HG02870 (cell line): ENCODE data around the gene FAM118A.
"Not testable (repeated sequence)": the region's sequence is repeated elsewhere in the genome, so short reads cannot be mapped to it uniquely, and the experiment has no call there.

ENCODE experiments used
- ATAC-seq: cut with Tn5 transposase; IDR thresholded peaks from one replicate; pipeline ENCODE4 v1.9.1; 2021; ENCODE audit warnings: mild to moderate bottlenecking, moderate library complexity; ENCODE audit not compliant: unreplicated experiment

FAM118A gene

GRCh38 chr22:45308957-45309421, 745 bp upstream of the FAM118A start:
- no peak for ATAC-seq

- ATAC-seq: no peak
Observed at GRCh38 chr22:45310331-45310976, 720 bp downstream of the FAM118A start.

GRCh38 chr22:45310977-45311531, 1.3 kb downstream of the FAM118A start:
- ATAC-seq: no peak

- ATAC-seq: no peak
Observed at GRCh38 chr22:45312415-45312814, 2.7 kb downstream of the FAM118A start.

- ATAC-seq: no peak
Observed at GRCh38 chr22:45312856-45313255, 3.1 kb downstream of the FAM118A start.

- ATAC-seq: no peak
Observed at GRCh38 chr22:45314054-45314721, 4.5 kb downstream of the FAM118A start.

- no peak for ATAC-seq
Observed at GRCh38 chr22:45314786-45315185, 5.1 kb downstream of the FAM118A start.

- no peak for ATAC-seq
Observed at GRCh38 chr22:45316796-45317526, 7.2 kb downstream of the FAM118A start.

- ATAC-seq: no peak
Observed at GRCh38 chr22:45317551-45318167, 7.9 kb downstream of the FAM118A start.

GRCh38 chr22:45318168-45318557, 8.4 kb downstream of the FAM118A start:
- no peak for ATAC-seq

GRCh38 chr22:45318558-45319323, 9.0 kb downstream of the FAM118A start:
- no peak for ATAC-seq

GRCh38 chr22:45319324-45319685, 9.6 kb downstream of the FAM118A start:
- ATAC-seq: no peak

- ATAC-seq: no peak
Observed at GRCh38 chr22:45320357-45320976, 10.7 kb downstream of the FAM118A start.

- no peak for ATAC-seq
Observed at GRCh38 chr22:45321827-45322226, 12.1 kb downstream of the FAM118A start.

GRCh38 chr22:45322873-45323525, 13.3 kb downstream of the FAM118A start:
- no peak for ATAC-seq

- ATAC-seq: no peak
Observed at GRCh38 chr22:45323695-45324094, 14.0 kb downstream of the FAM118A start.

GRCh38 chr22:45324311-45324711, 14.6 kb downstream of the FAM118A start:
- no peak for ATAC-seq

- not testable (repeated sequence) for ATAC-seq
Observed at GRCh38 chr22:45328261-45328660, 18.5 kb downstream of the FAM118A start.

GRCh38 chr22:45328822-45329529, 19.2 kb downstream of the FAM118A start:
- ATAC-seq: no peak
